ENCODE data around the gene FAM168B.

DNA sequence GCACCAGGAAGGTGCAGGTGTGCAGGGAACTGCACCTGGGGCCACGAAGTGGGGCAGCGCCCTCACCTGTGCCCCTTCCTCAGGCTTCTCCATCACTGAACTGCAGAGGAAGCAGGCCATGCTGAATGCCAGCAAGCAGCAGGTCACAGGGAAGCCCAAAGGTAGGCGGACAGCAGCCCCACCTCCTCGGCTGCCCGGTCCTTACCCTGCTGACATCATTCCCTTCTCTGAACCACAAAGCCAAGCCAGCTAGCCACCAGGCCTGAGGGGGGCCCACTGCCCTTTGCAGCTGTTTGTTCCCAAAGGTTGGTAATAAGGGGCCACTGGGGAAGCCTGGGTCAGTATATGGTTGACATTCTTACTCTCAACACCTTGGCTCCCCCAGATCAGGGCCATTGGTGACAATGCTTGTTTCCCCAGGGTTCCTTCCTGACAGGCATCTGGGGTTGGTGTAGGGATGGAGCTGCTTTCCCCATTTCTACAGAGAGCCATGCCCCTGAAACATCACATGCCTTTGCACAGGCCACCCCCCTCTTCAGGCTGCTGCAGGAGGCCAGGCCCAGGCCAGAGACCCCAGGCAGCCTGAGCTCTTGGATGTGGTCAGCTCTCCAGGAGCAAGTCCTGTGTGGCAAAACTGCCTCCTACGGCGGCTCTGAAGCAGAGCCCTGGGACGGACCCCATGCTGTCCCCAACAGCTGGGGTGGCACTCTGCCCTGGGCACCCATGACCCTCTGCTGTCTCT, 47.8 kb downstream of the FAM168B start:
- no peak for TF ChIP-seq POLR2A (IDR thresholded peaks at IDR 0.05)
- TF ChIP-seq, protein P1, sequence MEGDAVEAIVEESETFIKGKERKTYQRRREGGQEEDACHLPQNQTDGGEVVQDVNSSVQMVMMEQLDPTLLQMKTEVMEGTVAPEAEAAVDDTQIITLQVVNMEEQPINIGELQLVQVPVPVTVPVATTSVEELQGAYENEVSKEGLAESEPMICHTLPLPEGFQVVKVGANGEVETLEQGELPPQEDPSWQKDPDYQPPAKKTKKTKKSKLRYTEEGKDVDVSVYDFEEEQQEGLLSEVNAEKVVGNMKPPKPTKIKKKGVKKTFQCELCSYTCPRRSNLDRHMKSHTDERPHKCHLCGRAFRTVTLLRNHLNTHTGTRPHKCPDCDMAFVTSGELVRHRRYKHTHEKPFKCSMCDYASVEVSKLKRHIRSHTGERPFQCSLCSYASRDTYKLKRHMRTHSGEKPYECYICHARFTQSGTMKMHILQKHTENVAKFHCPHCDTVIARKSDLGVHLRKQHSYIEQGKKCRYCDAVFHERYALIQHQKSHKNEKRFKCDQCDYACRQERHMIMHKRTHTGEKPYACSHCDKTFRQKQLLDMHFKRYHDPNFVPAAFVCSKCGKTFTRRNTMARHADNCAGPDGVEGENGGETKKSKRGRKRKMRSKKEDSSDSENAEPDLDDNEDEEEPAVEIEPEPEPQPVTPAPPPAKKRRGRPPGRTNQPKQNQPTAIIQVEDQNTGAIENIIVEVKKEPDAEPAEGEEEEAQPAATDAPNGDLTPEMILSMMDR (IDR thresholded peaks at IDR 0.05 in 4 of 5, conservative IDR thresholded peaks at IDR 0.05 in 1 of 5) = no peak

Data from gastrocnemius medialis (tissue), 4 donors.